ENCODE results near the gene ABCB6. TPM values are rescaled to one million over a fixed set of nuclear protein-coding genes. Genes with fewer than 3 reads are reported as not detected.

ABCB6 gene
- total RNA-seq = 57.9 and 62.9 TPM in 2 replicates

DNA sequence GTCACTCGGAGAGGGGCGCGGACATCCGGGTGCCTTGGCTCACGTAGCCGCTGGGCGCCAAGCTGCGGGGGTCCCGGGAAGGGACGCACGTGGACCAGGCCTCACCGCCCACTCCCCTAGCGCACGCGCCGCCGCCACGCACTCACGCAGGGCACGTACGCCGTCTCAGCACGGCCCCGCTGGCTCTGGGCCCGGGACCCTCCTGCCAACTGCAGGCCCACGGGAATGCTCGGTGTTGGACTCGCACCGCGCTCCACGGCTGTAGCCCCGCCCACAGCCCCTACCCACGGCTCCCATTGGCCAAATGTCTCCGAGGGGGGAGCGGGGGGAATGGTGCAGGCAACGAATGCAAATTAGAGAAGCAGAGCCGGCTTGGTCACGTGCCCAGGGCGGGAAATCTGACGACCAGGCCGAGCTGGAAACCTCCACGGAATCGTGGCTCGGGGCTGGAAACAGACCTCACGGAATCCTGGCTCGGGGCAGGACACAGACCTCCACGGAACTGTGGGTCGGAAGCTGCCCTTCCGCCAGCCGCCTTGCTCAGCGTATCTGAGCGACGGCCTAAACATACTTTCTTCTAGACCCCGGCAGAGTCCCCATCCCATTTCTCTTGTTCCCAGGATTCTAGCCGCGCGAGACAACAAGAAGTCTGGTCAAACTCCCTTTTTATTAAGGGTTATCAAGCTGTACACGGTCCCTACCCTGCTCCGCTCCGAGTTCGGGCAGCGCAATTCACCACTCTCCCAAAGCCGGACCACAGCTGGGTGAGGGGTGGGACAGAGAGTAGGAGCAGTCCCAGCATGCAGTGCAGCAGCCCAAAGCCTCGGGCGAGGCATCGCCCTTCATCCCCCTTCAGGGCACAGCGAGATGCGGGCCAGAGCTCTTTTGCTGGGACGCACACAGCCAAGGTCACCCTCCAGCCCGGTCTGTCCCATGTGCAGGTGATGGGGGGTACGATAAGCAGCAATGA lies at the start of gene ABCB6:
ABCB6 (minus strand) TSS at position 227 of the 970 bp plus-strand sequence. CDS start 285 bp downstream, outside the sequence.

DNA sequence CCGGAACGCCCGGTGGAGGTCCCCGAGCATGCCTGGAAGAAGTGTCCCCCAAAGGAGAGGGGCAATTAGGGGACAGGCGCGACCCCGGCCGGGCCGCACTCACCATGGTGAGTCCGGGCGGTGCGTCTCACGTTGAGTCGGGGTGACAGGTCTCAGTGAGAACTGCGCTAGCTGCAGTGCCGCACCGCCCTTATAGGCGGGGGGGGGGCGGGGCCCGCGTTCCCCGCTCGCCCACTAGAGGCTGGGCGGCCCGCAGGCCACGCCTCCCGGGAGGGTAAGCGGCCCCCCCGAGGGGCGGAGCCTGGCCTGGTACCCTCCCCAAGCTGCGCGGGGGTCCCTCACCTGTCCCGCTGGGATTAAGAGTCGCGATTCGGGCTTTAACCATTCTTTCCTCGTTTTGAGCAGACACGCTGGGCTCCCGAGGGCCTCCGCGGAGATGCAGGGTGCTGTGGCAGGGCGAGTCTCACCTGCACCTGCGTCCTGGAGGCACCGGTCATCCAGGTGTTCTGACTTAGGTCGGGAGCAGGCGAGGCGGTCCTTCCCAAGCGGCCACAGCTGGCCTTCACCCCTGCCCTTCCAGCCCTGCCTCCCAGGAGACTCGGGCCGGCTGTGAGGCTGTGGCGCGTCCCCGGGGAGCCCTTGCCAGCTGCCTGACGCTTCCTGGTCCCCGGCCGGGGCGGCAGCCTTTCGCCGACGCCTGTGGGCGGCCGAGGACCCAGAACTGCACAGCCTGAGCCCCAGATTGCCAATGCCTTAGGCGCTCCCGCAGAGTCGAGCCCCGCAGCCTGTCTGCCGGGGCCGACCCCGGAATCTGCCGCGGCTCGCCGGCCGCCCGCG lies 35.2 kb upstream of the ABCB6 start, which contains the start of gene TUBA4A:
TUBA4A (minus strand) TSS at position 166 of the 837 bp plus-strand sequence; CDS start at position 106, 60 bp downstream.

DNA sequence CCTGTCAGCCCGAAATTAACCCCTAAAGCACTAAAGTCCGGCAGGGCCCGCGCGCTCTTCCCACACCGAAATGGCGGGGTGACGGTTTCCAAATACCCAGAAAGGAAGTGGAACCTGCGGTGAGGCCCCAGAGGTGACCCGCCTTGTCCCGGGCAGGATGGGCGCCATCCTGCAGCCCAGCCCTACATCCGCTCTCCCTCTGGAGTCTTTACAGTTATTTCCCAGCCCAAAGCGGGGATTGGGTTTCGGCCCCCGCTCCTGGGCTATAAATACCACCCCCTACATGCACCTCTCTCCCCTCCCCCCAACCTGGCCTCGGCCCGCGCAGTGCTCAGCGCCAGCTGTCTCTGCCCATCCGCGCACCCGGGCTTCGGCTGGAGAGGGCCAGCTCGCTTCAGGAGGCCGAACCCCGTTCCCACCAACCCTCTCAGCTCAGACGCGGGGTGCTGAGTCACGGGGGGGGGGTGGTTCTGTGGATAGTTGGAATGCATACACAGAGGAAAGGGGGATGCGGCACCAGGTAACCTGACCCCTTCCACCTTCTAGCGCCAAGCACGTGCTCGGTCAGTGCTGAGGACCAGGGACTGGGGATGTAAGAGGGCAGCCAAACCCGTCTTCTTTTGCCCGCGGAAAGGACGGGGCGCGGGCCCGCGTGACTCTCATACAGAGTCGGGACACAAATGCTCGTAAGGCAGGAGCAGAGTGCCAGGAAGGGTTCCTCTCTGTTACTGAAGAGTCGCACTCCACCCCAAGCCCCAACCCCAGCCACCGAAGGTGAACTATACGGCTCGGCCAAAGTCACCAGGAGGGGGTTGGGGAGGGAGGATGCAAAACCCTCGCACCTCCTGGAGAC lies 34.4 kb upstream of the ABCB6 start, which contains the start of gene TUBA4B:
TUBA4B (plus strand) TSS at position 344 of the 853 bp plus-strand sequence; CDS start at position 509, 165 bp downstream.

DNA sequence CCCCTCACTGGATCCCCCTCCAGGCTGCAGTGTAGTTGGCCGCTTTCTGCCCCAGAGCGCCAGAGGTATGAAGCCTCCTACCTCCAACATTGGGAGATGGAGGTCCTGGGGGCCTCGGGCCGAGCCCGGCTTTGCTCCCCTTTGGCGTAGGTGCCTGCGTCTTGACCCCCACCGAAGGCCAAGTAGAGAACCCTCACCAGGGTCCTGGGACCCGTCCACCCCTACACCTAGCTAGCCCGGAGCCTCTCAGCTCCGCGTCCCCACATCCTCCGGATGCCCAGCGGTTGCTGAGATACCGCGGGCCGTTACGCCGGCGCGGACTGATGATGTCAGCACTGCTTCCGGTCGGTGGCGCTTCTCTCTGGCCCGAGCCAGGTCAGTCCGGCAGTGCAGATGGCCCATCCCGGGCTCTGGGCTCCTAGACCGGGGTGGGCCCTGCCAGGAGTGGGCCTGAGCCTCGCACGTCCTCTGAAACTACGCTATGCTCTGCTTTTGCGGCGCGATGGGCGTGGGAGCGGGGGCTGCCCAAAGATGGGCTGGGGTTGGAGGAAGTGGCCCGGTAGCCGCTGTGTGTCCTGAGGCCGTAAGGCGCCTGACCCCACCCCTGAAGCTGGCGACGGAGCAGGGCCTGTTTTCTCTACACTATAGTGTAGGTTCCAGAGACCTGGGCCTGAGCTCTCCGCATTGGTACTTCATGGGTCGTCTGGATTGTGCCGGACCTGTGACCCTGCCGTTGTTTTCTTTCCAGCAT lies 26.6 kb upstream of the ABCB6 start, which contains the start of the genes GLB1L and STK16:
GLB1L (minus strand) TSS at position 297 of the 751 bp plus-strand sequence. CDS start 1,871 bp downstream, outside the sequence.
STK16 (plus strand) TSS at position 332 of the 751 bp plus-strand sequence. CDS start 521 bp downstream, outside the sequence.

DNA sequence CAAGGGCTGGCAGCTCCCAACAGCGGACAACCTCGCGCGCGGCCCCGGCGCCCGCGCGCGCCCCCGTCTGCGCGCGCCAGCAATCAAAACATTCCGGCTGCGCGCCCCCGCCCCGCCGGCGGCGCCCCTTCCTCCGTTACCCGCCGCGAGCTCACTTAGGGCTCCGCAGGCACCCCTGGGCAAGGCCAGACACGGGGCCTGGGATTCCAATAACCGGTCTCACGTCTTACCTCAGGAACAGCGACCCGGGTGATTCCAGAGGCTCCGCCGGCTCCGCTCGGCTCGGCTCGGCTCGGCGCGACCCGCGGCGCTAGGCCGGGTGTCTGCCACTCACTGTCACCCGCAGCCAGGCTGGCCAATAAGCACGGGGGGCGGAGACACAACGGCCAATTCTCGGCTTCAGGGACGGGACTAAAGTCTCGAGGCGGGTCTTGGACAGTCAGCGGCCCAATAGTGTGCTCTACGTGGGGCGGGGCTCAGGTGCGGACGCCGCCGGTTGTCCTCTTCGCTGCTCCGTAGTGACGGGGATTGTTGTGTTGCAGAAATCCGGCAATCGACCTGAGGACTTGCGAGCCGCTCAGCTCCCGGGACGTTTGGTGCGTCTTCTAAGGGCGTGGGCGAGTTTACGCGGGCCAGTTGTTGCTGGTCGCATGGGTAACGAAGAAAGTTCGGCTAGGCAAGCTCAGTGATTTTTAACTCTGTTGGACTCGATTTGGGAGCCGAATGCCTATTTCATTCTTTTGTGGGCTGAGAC lies 10.7 kb upstream of the ABCB6 start, which contains the start of the genes ANKZF1 and ATG9A:
ANKZF1 (plus strand) TSS at position 502 of the 754 bp plus-strand sequence. CDS start 452 bp downstream, outside the sequence.
ATG9A (minus strand) TSS at position 332 of the 754 bp plus-strand sequence. CDS start 1,612 bp downstream, outside the sequence.

DNA sequence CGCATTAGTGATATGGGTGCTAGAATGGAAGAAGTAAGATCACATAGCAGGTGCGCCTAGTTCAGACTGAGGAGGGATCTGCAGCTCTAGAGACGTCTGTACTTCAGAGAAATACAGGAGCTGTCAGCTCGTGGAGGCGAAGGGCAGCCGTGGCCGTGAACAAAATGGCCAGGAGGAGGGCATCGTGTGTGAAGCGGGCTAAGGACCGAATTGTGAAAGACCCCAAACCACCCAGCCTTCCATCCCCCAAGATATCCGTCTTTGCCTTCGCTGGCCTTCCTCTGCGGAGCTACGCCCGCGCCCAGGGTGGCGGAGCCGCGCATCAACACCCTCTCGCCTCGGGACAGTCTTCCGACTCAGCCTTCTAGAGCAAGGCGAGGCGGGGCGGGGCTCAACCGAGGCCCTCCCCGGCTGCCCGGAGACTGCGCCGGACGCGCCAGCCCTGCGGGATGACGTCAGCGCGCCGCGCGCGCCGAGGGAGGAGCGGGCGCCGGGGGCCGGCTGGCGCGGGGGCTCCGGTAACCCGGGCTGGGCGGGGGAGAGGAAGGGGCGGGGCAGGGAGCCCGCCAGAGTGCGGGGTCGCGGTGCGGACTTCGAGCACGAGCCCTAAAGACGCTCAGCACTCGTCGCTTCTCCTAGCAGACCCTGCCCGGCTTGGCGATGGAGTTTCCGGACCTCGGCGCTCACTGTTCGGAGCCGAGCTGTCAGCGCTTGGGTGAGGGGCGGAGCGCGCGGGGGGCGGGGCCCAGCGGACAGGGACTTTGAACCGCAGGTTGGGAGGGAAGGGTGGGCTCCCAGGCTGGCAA lies 12.2 kb downstream of the ABCB6 start, which contains the start of gene ZFAND2B:
ZFAND2B (plus strand) TSS at position 455 of the 806 bp plus-strand sequence; CDS start at position 661, 206 bp downstream.

DNA sequence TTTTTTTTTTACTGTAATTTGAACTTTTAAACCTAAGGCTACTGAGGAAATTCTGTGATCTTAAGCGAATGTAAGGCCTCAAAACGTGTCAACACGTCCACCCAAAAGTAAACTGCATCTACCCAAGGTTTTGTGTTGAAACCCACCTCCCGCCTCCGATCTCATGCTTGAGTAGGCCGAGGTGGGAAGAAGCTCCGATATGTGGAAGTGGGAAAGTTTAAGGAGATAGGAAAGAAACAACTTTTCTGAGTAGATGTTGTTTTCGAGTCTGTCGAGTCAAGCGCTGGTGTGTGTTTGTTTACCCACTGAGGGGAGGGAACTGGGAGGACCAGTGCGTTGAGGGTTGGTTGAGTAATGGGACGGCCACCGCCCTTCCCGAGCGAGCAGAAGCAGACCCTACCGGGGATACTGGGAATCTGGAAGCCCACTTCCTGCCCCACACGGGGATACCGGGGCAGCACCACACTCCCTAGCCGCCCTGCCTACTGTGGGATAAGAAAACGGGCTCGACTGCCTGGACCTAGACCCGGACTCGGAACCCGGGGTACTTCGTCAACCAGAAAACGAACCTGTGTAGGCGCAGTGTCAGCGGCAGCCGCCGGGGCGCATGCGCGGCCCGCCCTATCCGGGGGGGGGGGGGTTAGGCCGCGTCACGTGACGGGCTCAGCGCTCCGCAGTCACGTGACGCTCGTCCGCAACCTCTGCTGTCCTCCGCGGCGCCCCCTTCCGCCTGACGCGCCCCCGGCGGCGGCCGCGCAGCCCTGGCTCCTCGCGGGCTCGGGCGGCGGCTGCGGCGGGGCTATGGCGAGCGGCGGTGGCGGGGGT lies 41.0 kb downstream of the ABCB6 start, which contains the start of gene RETREG2:
RETREG2 (plus strand) TSS at position 724 of the 825 bp plus-strand sequence; CDS start at position 802, 78 bp downstream.

DNA sequence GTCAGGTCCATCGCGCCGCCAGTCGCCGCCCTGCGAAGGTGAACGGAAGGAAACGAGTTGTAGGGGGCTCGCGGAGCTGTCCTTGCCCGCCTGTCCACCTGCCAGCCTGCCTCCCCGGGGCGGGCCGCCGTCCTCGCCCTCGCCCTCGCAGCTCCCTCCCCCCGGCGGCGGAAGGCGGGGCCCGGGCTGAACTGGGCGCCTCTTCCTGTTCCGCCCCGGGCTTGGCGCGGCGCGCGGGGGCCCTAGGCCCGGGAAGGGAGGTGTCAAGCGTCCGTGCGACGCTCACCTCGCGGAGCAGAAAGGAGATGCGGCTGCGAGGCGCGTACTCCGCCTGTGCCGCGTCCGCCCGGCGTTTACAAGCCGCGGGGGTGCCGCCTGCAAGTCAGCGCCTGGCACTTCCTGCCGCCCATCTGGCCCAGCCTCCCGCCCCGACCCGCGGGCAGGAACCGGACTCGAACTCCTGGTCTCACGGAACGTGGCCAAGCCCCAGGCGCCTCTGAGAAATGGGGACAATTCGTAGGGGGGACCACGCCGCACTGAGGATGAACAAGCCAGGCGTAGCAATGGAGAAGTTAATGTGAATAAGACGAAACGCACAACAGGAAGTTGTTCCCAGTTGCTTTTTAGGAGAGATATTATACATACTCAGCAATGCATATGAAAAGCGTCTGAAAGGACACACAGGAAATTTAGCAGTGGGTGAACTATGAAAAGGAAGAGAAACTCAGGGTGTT lies 41.8 kb downstream of the ABCB6 start, which contains the start of gene CNPPD1:
CNPPD1 (minus strand) TSS at position 108 of the 734 bp plus-strand sequence; CDS start at position 11, 97 bp downstream.

DNA sequence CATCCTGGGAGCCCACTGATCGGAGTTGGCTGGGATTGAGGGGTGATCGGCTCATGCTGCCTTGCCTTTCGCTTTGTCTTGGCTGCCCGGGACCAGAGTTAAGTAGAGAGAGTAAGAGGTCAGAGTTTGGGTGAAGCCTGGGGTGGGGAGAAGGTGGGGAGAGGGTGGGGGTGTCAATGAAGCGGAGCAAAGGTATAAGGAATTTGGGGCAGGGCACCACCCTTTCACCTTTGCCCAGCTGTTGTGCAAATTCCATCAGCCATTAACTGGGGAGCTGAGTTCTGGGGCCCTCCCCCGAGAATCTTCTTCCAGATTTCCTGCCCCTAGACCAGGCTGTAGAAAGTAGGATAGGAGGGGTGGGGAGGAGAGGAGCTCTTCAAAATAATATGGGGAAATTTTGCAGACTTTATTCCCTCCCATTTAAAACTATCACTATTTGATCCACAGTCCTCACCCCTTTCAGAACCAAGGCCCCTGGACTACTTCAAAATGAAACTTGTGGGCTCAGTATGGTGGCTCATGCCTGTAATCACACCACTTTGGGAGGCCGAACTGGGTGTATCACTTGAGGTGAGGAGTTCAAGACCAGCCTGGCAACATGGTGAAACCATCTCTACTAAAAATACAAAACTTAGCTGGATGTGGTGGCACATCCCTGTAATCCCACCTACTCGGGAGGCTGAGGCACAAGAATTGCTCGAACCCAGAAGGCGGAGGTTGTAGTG lies 48.7 kb downstream of the ABCB6 start, which contains the start of gene SLC23A3:
SLC23A3 (minus strand) TSS at position 100 of the 725 bp plus-strand sequence; CDS start at position 55, 45 bp downstream.

DNA sequence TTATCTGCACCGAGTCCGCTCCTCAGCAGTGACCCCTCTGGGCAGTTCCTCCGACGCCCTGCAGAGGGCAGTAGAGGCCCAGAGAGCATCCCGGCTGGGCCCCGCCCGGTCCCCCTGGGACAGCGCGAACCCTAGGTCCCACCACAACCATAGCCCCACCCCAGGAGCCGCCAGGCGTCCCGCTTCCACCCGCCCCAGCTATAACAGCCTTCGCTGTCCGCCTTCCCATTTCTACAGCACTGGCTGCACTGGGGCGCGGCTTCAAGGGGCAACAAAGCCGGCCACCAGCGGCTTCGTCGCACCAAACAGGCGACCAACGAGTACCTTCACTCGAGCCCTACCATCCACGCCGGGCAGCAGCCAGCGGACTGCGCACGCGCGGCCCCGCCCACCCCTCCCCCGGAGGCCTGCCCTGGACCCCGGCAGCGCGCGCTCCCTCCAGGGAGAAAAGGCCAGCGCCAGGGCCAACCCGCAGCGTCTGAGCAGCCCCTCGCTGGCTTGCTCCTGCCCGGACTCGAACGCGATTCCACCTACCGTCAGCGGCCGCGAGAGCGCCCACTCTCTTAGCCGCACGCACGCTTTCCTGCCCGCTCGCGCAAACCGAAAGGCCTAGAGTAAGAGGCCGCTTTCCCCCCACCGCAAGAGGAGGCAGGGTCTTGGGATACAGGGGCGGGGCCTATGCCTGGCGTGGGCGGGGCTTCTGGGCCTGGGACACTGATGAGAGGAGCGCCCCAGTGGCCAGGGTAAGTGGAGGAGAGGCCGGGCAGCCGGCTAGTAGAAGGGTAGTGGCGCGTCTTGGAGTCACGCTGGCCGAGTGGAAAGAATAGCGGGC lies 58.4 kb downstream of the ABCB6 start, which contains the start of gene NHEJ1:
NHEJ1 (minus strand) TSS at position 630 of the 832 bp plus-strand sequence. CDS start 2,453 bp downstream, outside the sequence.

